KOPT-K1 (cell line): ENCODE measurements around the gene ZNF827.

Experiments used
- H3K27ac ChIP-seq: fragments of 200-600 bp; sonication (generic); 2 replicates; pipeline ENCODE4 v1.5.1; 2016; ENCODE audit warnings: antibody characterized with exemption, mild to moderate bottlenecking, low read depth, low read length; ENCODE audit not compliant: poor library complexity, severe bottlenecking
- H3K36me3 ChIP-seq: fragments of 200-600 bp; sonication (generic); 2 replicates; pipeline ENCODE4 v1.5.1; 2017; ENCODE audit warnings: antibody characterized with exemption, mild to moderate bottlenecking, low read length, moderate library complexity; ENCODE audit not compliant: insufficient read depth
- H3K9me3 ChIP-seq: fragments of 200-600 bp; sonication (generic); 2 replicates; pipeline ENCODE4 v1.5.1; 2017; ENCODE audit warnings: antibody characterized with exemption, low read length, mild to moderate bottlenecking; ENCODE audit not compliant: insufficient read depth, poor library complexity, severe bottlenecking

The ZNF827 gene

DNA sequence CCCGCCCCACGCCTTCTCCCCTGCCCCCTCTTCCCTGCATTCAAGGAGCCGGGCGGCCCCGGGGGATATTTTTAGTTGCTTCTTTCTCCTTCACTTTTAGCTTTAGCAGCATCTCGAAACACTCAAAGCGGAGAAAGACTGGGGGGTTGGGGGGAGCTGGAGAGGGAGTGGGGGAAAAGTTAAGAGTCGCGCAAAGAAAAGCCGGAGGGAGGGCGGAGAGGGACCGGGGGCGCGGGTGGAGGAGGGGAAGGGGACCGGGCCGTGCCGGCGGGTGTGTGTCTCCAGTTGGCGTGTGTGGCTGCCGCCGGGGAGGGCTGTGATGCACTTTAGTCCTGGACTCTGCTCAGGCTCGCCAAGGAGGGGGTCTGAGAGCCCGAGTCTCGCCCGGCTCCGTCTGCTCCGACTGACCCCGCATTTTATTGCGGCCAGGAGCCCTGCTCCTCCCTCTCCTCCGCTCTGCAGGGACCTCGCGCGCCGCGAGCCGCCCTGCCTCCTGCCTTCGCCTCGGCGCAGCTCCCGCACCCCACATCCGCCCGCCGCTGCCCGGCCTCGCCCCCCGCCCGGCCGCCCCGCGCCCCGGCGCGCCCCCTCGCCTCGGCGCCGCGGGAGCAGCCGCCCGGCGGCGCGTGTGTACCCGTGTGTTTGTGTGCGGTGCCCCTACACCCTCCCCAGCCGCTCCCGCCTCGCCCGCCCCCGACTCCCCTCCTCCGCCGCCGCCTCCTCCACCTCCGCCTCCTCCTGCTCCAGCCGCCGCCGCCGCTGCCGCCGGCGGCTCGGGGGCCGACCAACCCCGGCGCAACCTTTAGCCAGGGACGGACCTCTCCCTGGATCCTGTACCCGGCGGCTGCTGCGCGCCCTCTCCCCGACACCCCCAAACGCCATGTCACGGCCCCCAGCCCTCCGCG, 1.4 kb downstream of the ZNF827 start:
- H3K27ac ChIP-seq: peak overlapping the region; percentile 64
- no peaks in the 10 kb centered on the region for H3K9me3 ChIP-seq
- no peaks in the 10 kb centered on the region for H3K36me3 ChIP-seq

DNA sequence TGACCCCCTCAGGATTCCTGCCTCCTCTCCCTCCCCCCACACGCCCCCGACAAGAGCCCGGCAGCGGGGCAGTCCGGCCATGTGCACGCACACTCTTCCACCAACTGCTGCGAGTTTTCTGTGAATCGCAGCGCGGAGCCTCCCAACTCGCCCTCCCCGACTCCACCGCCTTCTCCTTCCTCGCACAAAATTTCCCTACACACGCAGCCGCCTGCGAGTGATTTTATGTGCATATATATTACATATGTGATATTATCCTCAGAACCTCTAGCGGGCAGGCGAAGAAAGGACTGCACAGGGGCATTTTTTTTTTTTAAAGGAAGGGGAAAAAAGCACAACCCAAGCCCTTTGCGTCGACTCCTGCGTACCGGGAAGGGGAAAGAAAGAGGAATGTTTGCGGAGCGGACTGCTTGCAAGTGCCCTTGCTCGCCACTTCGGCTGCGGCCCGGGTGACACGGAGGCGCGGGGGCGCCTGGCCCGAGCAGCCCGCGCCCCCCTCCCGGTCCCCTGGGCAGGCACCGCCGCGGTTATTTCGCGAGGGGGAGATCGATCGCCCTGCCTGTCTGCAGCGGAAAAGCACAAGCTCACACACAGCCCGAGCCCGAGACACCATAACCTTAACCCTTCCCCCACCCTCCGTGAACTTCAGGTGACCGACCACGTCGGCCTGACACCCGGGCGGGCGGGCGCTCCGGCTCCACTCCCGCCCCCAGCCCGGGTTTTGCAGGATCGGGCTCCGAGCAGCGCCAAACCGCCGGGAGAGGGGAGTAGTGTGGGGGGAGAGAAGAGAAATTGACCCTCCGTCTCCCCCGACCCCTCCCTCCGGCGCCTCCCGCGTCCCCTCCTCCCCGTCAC, 2.3 kb downstream of the ZNF827 start:
- Histone ChIP-seq H3K27ac (peak overlapping the region; percentile 58), H3K36me3 (no peaks in the 10 kb centered on the region), H3K9me3 (no peaks in the 10 kb centered on the region)

DNA sequence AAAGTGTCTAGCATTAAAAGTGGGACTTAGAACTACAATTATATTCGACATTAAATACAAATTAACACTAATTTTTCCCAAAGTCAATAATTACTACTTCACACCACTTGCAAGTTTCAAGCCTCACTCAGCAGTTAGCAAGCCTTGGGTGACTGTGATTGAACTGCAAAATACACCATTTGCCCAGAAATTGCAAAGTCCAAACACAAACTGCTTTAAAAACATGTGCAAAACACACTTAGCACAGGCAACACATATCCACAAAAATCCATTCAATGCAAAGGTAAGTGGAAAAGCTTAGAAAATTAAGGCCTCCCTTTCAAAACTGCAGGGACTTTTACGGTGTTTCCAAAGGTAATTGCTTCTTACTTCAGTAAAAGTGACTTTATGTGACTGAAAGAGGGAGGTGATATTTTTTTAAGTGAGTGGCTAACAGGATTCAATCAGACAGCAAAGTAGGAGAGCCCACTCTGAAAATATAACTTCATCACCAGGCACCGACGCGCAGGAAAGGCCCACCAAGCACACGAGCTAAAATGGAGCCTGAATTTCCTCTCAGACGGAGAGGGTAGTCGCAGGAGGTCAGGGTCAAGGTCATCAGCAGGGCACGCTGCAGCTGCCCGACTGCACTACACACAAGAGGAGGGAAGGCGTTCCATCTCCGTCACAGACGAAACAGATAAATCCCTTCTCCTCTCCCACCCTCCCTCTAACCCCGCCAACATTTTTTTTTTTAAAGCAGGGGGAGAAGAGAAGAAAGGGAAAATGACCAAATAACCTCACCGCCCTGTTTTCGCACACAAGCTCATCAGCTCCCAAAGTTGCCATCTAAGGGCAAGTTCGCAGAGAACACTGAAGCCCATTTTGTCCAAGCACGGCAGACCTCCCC, 3.1 kb downstream of the ZNF827 start:
- Histone ChIP-seq H3K27ac (no peak overlapping the region), H3K36me3 (no peaks in the 10 kb centered on the region), H3K9me3 (no peaks in the 10 kb centered on the region)

DNA sequence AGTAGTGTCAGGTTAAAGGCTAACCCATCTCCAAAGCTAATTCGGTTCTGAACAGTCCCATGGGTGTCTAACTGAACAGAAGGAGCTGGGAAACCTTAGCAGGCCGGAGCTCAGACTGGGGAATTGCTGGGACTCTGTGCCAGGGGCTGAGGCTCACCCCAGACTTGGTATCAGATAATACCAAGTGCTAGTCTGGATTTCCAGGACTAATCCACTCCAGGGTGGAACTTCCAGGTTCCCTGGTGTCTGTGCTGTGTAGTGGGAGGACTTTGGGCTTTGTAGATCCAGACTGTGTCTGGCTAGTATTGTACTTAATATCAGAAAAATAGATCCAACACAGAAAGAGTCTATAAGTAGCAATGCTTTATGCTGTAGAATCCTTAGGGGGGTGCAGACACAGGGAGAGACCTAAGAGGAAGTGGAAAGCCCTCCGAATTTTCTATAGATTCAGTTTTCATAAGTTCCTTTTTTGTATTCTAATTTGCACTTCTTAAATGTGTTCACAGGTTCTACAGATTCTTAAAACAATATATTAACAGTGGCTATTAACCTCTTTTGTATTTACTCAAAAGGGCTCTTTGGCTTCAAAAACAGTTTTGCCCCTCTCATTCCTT, 4.1 kb downstream of the ZNF827 start:
- H3K9me3 ChIP-seq: no peaks in the 10 kb centered on the region
- no peak overlapping the region for H3K27ac ChIP-seq

DNA sequence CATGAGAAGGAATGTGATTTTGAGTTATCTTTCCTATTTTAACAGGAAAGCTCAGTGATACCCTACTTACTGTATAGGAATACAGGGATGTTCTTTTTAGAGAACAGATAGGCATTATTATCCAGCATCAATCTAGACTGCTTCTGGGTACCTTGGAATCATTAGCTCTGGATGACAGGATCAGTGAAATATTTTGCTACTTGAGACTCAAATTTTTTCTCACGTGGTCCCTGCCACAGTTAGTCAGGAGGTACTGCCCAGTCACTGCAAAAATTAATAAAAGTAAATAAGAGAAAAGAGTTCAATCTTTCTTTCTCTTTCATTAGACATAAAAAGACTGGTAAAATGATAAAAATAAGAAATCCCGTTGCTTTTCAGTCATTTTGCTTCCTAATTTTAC, 5.5 kb downstream of the ZNF827 start:
- Histone ChIP-seq H3K27ac (no peak overlapping the region), H3K36me3 (no peaks in the 10 kb centered on the region), H3K9me3 (no peaks in the 10 kb centered on the region)

More for the DNA sequence above, 4.1 kb downstream of the ZNF827 start:
- no peaks in the 10 kb centered on the region for H3K36me3 ChIP-seq

DNA sequence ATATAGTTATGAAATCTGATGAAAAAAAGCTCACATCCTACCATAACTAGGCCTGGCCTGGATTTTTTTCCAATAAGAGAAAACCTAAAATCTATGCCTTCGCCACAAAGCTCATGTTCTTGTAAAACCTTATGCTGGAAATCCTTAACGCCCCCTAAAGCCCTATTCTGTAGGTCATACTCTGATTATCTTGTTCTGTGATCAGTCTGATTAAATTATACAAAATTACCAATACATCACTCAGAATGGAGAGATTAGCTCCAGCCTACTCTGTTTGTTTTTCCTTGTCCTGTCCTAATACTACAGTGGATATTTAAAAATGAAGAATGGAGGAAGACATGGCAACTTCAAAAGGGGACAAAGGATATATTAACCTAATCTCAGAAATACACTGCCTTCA, 7.2 kb downstream of the ZNF827 start:
- Histone ChIP-seq H3K9me3 (no peaks in the 10 kb centered on the region), H3K36me3 (no peaks in the 10 kb centered on the region), H3K27ac (no peak overlapping the region)

DNA sequence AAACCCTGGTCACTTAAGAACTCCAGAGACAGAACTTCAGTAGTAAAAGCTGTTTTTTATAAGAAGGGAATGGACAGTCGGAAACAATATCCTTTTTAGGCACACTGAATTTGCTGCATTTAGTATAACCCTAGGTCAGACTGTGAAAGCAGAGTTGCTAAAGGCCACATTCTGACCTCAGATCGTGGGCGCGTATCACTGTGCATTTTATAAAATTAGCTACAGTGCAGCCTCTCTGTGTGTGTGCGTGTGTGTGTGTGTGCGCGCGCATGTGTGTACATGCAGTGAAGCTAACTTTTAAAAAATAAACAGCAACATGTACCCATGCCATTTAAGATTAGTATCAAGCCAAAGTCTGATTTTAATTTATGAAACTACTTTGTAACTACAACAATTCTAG, 8.0 kb downstream of the ZNF827 start:
- H3K9me3 ChIP-seq: no peaks in the 10 kb centered on the region
- H3K36me3 ChIP-seq: no peaks in the 10 kb centered on the region
- H3K27ac ChIP-seq: no peak overlapping the region

DNA sequence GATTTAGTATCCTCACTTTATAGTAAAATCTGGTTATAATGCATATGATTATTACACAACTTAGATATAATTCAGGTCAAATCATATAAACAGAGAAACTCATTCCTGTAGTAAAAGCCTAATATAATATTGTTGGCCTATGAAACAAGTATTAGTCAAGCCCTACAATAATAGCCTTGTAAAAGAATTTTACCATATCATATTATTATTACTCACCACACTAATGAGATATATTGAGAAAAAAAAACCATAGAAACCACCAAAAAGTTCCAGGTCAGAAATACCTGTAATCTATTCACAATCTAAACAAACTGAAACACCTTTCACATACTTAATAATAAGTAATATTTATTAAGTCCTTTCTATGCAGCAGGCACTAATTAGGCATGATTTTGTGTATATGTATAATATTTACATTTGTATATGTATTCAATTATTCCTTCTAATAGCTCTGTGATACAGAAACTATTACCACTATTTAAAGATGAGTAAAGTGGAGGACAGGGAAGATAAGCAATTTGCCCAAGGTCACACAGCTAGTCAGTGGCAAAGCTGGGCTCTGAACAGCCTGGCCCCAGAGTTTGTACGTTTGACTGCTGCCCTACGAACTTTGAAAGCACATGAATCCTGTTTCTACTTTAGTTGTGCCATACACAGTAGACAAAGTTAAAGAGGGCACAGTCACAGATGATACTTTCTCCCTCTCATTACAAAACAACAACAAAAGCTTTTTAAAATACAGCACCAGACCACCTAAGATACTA, 9.0 kb downstream of the ZNF827 start:
- Histone ChIP-seq H3K9me3 (peaks cover 9% of the 10 kb centered on the region), H3K36me3 (no peaks in the 10 kb centered on the region), H3K27ac (no peak overlapping the region)

DNA sequence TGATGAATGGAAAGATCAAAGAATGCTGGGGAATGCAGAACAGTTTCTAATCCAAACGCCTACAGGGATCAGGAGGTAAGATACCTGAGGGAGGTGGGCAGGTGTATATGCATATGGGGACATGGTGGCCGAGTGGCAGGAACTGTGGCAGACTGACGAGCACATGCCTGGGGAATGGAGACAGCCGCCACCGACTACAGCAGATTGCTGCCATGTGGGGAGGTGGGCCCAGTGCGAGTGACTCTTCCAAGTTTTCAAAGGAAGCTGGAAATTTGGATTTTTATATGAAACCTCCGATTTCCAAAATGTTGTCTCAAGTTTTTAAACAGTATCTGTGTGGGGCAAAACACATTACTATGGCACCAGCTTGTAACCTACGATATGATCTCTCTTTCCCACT, 9.9 kb downstream of the ZNF827 start:
- H3K9me3 ChIP-seq: peaks cover 10% of the 10 kb centered on the region
- H3K27ac ChIP-seq: no peak overlapping the region
- H3K36me3 ChIP-seq: no peaks in the 10 kb centered on the region

DNA sequence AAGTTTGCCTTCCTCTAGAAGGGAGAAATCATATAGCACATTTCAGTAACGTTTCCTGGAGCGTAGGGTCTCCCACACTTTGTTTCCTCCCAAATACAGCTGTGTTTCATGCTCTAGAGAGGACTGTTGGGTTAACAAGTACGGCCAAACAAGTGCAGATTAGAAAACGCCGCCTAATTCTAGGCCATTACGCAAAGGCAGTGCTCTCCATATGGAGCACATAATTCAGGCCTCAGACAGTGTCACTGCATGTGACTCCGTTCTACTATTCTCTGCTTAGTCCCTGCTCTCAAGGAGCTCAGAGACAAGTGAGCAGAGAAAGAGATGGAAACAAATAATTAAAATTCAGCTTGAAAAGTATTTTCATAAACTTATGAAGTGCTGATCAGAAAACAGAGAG, 11.6 kb downstream of the ZNF827 start:
- H3K36me3 ChIP-seq: no peaks in the 10 kb centered on the region
- H3K9me3 ChIP-seq: peaks cover 10% of the 10 kb centered on the region
- no peak overlapping the region for H3K27ac ChIP-seq

DNA sequence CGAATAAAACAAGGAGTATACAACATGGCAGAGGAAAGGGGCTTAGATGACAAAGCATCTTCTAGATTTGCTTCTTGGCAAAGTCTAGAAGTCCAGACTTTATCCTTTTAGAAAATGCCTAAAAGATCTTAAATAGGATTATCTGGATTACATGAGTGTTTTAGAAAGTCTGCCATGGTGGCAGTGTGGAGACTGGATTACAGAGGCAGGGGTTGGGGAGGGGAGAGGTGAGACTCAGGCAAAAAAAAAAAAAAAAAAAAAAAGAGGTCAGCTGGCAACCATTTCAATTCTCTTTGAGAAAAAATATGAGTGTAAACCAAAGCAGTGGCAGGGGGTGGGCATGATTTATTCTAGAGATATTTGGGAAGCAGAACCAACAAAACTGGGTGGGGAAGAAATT, 17.4 kb downstream of the ZNF827 start:
- no peak overlapping the region for H3K27ac ChIP-seq

DNA sequence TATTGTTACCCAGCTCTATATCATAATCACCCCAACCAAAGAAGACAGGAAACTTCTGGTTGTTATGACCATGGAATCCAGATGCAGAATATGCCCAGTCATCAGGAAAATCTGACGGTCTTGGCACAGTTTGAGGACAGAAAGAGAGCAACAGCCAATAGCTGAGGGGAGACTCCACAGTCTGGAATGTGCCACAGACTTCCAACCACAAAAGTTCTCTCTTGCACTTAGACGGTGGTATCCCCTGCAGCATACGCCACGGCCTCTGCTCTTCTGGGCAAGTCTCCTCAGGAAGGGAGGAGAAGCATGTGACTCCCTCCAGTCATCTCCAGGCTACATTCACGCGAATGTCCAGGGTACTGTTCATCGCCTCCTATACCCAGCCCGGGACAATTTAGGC, 18.4 kb downstream of the ZNF827 start:
- H3K27ac ChIP-seq: no peak overlapping the region
- peaks cover 7% of the 10 kb centered on the region for H3K9me3 ChIP-seq
- H3K36me3 ChIP-seq: no peaks in the 10 kb centered on the region

More for the DNA sequence above, 17.4 kb downstream of the ZNF827 start:
- no peaks in the 10 kb centered on the region for H3K36me3 ChIP-seq
- peaks cover 10% of the 10 kb centered on the region for H3K9me3 ChIP-seq

DNA sequence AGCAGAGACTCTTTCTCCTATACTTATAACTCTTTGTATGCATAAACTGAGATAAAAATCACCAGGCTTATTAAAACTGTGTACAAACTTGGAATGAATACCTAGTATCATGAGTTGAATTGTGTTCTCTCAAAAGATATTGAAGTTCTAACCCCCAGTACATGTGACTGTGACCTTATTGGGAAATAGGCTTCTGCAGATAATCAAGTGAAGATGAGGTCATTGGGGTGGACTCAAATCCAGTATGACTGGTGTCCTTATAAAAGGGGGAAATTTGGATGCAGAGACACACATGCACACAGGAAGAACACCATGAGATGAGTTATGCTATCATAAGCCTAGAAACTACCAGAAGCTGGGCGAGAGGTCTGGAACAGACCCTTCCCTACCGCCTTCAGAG, 26.2 kb downstream of the ZNF827 start:
- Histone ChIP-seq H3K9me3 (no peaks in the 10 kb centered on the region), H3K27ac (no peak overlapping the region), H3K36me3 (no peaks in the 10 kb centered on the region)

DNA sequence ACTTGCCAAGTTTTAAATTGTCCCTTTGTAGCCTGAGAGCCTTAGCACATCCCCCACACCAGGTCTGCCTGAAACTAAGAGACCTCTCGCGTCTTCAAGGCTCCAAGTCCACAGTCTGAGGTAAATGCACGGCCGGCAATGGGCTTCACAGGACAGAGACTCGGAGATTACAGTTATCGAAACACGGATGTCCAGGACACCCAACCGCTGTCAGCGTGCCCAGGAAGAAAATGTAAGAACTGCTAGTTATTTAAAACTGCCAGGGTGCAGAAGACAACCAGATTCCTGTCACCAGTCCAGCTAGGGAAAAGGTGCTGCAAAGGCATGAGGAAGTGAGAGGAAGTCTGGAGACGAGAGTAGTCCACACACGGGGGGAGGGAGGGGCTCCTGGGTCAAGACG, 28.9 kb downstream of the ZNF827 start:
- Histone ChIP-seq H3K9me3 (no peaks in the 10 kb centered on the region), H3K27ac (no peak overlapping the region), H3K36me3 (no peaks in the 10 kb centered on the region)
